GM12878 (cell line): ENCODE data around the gene MAP1S. TPM values are rescaled to one million over a fixed set of nuclear protein-coding genes. Genes with fewer than 3 reads are reported as not detected.

Source experiments
- ATAC-seq: fragments of 200-7000 bp; cut with Tn5 transposase; 3 replicates; pipeline ENCODE4 v1.9.1; 2020; ENCODE audit warnings: mild to moderate bottlenecking, moderate library complexity
- BruUV-seq: library from RNA; stranded (reverse); fragments of 400-500 nt; replicated peaks from 2 replicates; lab custom pipeline; 2021; lab: Mats Ljungman, UMichigan
- CTCF ChIA-PET: fragments of 300-600 bp; sonication (Branson Sonifier 250); formaldehyde crosslinking; extraction: SDS; loops from one replicate; lab custom pipeline; 2021; ENCODE audit warnings: inconsistent platforms; lab: Yijun Ruan, JAX
- POLR2A ChIA-PET: fragments of 350-600 bp; formaldehyde crosslinking; extraction: SDS; loops from one replicate; lab custom pipeline; 2021; ENCODE audit warnings: inconsistent platforms; lab: Charles Lee
- RAD21 ChIA-PET: fragments of 300-600 bp; sonication (Branson Sonifier 250); formaldehyde crosslinking; loops from one replicate; lab custom pipeline; 2023; ENCODE audit warnings: antibody characterized with exemption; ENCODE audit not compliant: unreplicated experiment; lab: Charles Lee
- SMC1A ChIA-PET: fragments of 300-600 bp; sonication (Branson Sonifier 250); formaldehyde crosslinking; loops from one replicate; lab custom pipeline; 2023; ENCODE audit not compliant: unreplicated experiment, uncharacterized antibody; lab: Charles Lee
- DNase-seq: peaks from one replicate; pipeline ENCODE4 v3.0.0-alpha.2; 2011; ENCODE audit warnings: low read depth, low spot score
- FAIRE-seq: peaks from 3 replicates; lab custom pipeline; 2011; peaks lifted over from hg19 to GRCh38; lab: Jason Lieb, UNC
- H2AFZ ChIP-seq: 2 replicates; pipeline ENCODE4 v1.6.0; 2011; ENCODE audit warnings: low read depth, low read length, control low read depth; ENCODE audit not compliant: control insufficient read depth
- H3K27ac ChIP-seq: 2 replicates; pipeline ENCODE4 v1.5.1; 2011; ENCODE audit warnings: control low read depth; ENCODE audit not compliant: control insufficient read depth, insufficient read depth
- H3K27me3 ChIP-seq, 2 experiments: replicated peaks in 1 of 2; 2 replicates each; pipeline versions ENCODE4 v1.6.0 to v1.6.1; 2011; ENCODE audit warnings: low read length in 1 of 2; ENCODE audit not compliant: control insufficient read depth in 2 of 2, insufficient read depth in 2 of 2
- H3K36me3 ChIP-seq, 2 experiments: 2 replicates each; pipeline ENCODE4 v1.5.1; 2011; ENCODE audit warnings: low read length in 1 of 2; ENCODE audit not compliant: control insufficient read depth in 2 of 2, insufficient read depth in 2 of 2
- H3K4me1 ChIP-seq: 2 replicates; pipeline ENCODE4 v1.6.1; 2011; ENCODE audit warnings: mild to moderate bottlenecking, low read length, moderate library complexity, mixed read lengths; ENCODE audit not compliant: control insufficient read depth, insufficient read depth
- H3K4me2 ChIP-seq: 2 replicates; pipeline ENCODE4 v1.6.0; 2011; ENCODE audit warnings: control low read depth; ENCODE audit not compliant: control insufficient read depth, insufficient read depth
- H3K4me3 ChIP-seq: fragments of 200-600 bp; sonication (generic); 2 replicates; pipeline ENCODE4 v1.5.1; 2016
- H3K79me2 ChIP-seq: 2 replicates; pipeline ENCODE4 v1.6.0; 2011; ENCODE audit warnings: low read length; ENCODE audit not compliant: control insufficient read depth, insufficient read depth
- H3K9ac ChIP-seq: 2 replicates; pipeline ENCODE4 v1.8.0; 2011; ENCODE audit warnings: low read length, control low read depth, mixed read lengths; ENCODE audit not compliant: control insufficient read depth, insufficient read depth
- H3K9me3 ChIP-seq: replicated peaks from 3 replicates; pipeline ENCODE4 v1.5.1; 2011; ENCODE audit warnings: mild to moderate bottlenecking, low read length; ENCODE audit not compliant: control insufficient read depth, insufficient read depth
- H4K20me1 ChIP-seq: 2 replicates; pipeline ENCODE4 v1.6.0; 2011; ENCODE audit not compliant: control insufficient read depth, insufficient read depth
- CEBPZ ChIP-seq: fragments of 150-350 bp; IDR thresholded peaks from 2 replicates; pipeline ENCODE4 v1.6.1; 2016; ENCODE audit warnings: low read depth, low read length
- CHD2 ChIP-seq: IDR thresholded peaks from 2 replicates; pipeline ENCODE4 v1.6.1; 2011; ENCODE audit warnings: low read depth, low read length, improper control_type of control experiment, borderline replicate concordance
- CTCF ChIP-seq, 3 experiments: IDR thresholded peaks in 2 of 3; conservative IDR thresholded peaks in 1 of 3; 2 replicates each; pipeline ENCODE4 v1.5.1; 2011; ENCODE audit warnings: low read depth in 3 of 3, low read length in 3 of 3, mild to moderate bottlenecking in 3 of 3, control low read depth in 2 of 3, moderate library complexity in 2 of 3, inconsistent platforms in 1 of 3, mixed read lengths in 1 of 3; ENCODE audit not compliant: control insufficient read depth in 2 of 3, insufficient read depth in 1 of 3; ENCODE audit errors: extremely low read depth in 1 of 3
- ETV6 ChIP-seq, 2 experiments: fragments of 450-650 bp in 1 of 2; IDR thresholded peaks in 1 of 2; conservative IDR thresholded peaks in 1 of 2; 2 replicates each; pipeline ENCODE4 v1.6.1; 2014; ENCODE audit warnings: antibody characterized with exemption in 1 of 2, borderline replicate concordance in 1 of 2, low read depth in 1 of 2, mild to moderate bottlenecking in 1 of 2, moderate library complexity in 1 of 2
- FOS ChIP-seq: IDR thresholded peaks from 3 replicates; pipeline ENCODE4 v1.6.1; 2011; ENCODE audit warnings: borderline replicate concordance; ENCODE audit not compliant: insufficient read length; ENCODE audit errors: extremely low read depth
- MLLT1 ChIP-seq: fragments of 450-650 bp; IDR thresholded peaks from 2 replicates; pipeline ENCODE4 v1.6.1; 2016; ENCODE audit warnings: mild to moderate bottlenecking
- RB1 ChIP-seq: fragments of 450-650 bp; formaldehyde crosslinking; IDR thresholded peaks from 2 replicates; pipeline ENCODE4 v1.6.1; 2017; ENCODE audit warnings: mild to moderate bottlenecking, borderline replicate concordance
- RFX5 ChIP-seq: IDR thresholded peaks from 2 replicates; pipeline ENCODE4 v1.6.1; 2011; ENCODE audit warnings: low read depth, low read length, improper control_type of control experiment
- TAF1 ChIP-seq: IDR thresholded peaks from 2 replicates; pipeline ENCODE4 v1.6.1; 2011; ENCODE audit warnings: mild to moderate bottlenecking, low read depth, low read length, borderline replicate concordance
- ZBTB11 ChIP-seq: fragments of 450-650 bp; formaldehyde crosslinking; IDR thresholded peaks from 2 replicates; pipeline ENCODE4 v1.5.0; 2022; ENCODE audit warnings: mild to moderate bottlenecking, missing genetic modification characterization
- ZSCAN29 ChIP-seq: fragments of 450-650 bp; IDR thresholded peaks from 2 replicates; pipeline ENCODE4 v1.6.1; 2017; ENCODE audit warnings: mild to moderate bottlenecking, moderate library complexity
- WGBS: methylation state at CpG from one replicate; pipeline ENCODE4 v1.1.6; 2016; ENCODE audit warnings: low lambda C conversion rate; ENCODE audit not compliant: insufficient replicate concordance, insufficient coverage; ENCODE audit errors: missing lambda C conversion rate; 5-methylcytosine and 5-hydroxymethylcytosine counted together
- in situ Hi-C: fragments of 300-500 bp; cut with MboI; formaldehyde crosslinking; loops from 9 replicates; pipeline ENCODE4 v1.14.3; 2018; ENCODE audit warnings: mixed read lengths
- intact Hi-C: fragments of 100-400 bp; cut with micrococcal nuclease; formaldehyde crosslinking; loops from one replicate; pipeline ENCODE4 v1.14.2; 2022; ENCODE audit not compliant: unreplicated experiment
- polyA plus RNA-seq, 11 experiments: library from polyadenylated mRNA; depleted of rRNA in 4 of 11; unstranded in 6 of 11; stranded (reverse) in 5 of 11; fragments of >200 nt; fragmentation: Nextera tagmentation in 4 of 11; fragmentation: Illumina TruSeq in 1 of 11; extraction: Ambion mirVana in 4 of 11; extraction: Trizol in 1 of 11; gene quantifications; 1 replicate in 1 of 11; 2 replicates in 10 of 11; pipeline versions ENCODE4 v1.2.1 to v1.2.3, GENCODE V29; 2011 to 2016; ENCODE audit warnings: inconsistent platforms in 2 of 11, missing spikeins in 2 of 11, low read depth in 1 of 11
- total RNA-seq, 4 experiments: library from RNA; depleted of rRNA in 3 of 4; stranded (reverse); fragments of >200 nt in 3 of 4; fragmentation: Illumina TruSeq in 1 of 4; extraction: Trizol in 1 of 4; gene quantifications; 2 replicates each; pipeline versions ENCODE4 v1.2.1 to v1.2.3, GENCODE V29; 2013 to 2021

The MAP1S gene
- total and polyA plus RNA-seq, 10 of the 15 experiments (the other 5 are each of a cell fraction or from before 2014, with no cell fraction given), result 2.1 to 63.9 (median 15.0) TPM

GRCh38 chr19:17676295-17676694 lies 43.0 kb upstream of the MAP1S start:
- Histone ChIP-seq H3K4me3 (no peak overlapping the region), H3K36me3 (no peaks in the 10 kb centered on the region), H3K27me3 (peaks cover 0 to 5% of the 10 kb centered on the region in 2 experiments; a peak in 1 of 4 replicates), H3K9ac (no peak overlapping the region), H3K4me2 (no peak overlapping the region), H3K4me1 (peaks cover 5% of the 10 kb centered on the region; the same call in 1 of the 2 replicates), H3K27ac (no peak overlapping the region), H3K79me2 (no peaks in the 10 kb centered on the region), H2AFZ (no peak overlapping the region), H3K9me3 (no peaks in the 10 kb centered on the region; the same call in 2 of the 3 replicates), H4K20me1 (no peaks in the 10 kb centered on the region)
- ChIA-PET RAD21 (no interaction called here), CTCF (interaction anchor here (0.6 kb wide), 2 partner anchors 36 to 169 kb away, joined by 3 read pairs; no protein-coding TSS in a partner anchor), SMC1A (no interaction called here), POLR2A (interaction anchor here (0.6 kb wide), 1 partner anchor 309 kb away, joined by 4 read pairs; no protein-coding TSS in a partner anchor)
- ATAC-seq (no peak), FAIRE-seq (no peak), DNase-seq (no peak)
- WGBS, result 0% methylated on average over 2 of the region's 2 CpGs
- intact Hi-C loops (no loop called here), in situ Hi-C loops (no loop called here)
- BruUV-seq, result no TSS peak
- TF ChIP-seq MLLT1 (no peak), CTCF (IDR thresholded peaks at IDR 0.05 in 2 of 3, conservative IDR thresholded peaks at IDR 0.05 in 1 of 3; ENCODE audit: control insufficient read depth in 2 of 3, extremely low read depth in 1 of 3, insufficient read depth in 1 of 3, low read depth in 3 of 3, low read length in 3 of 3) (no peak), FOS (no peak), CEBPZ (no peak), CHD2 (no peak), RFX5 (no peak), ETV6 (conservative IDR thresholded peaks at IDR 0.05 in 1 of 2, IDR thresholded peaks at IDR 0.05 in 1 of 2; ENCODE audit: borderline replicate concordance in 1 of 2, low read depth in 1 of 2) (no peak), ZBTB11 (CRISPR knock-in tag) (no peak), ZSCAN29 (no peak), TAF1 (no peak), RB1 (no peak)
